ENCODE data around the gene FGGY.

DNA sequence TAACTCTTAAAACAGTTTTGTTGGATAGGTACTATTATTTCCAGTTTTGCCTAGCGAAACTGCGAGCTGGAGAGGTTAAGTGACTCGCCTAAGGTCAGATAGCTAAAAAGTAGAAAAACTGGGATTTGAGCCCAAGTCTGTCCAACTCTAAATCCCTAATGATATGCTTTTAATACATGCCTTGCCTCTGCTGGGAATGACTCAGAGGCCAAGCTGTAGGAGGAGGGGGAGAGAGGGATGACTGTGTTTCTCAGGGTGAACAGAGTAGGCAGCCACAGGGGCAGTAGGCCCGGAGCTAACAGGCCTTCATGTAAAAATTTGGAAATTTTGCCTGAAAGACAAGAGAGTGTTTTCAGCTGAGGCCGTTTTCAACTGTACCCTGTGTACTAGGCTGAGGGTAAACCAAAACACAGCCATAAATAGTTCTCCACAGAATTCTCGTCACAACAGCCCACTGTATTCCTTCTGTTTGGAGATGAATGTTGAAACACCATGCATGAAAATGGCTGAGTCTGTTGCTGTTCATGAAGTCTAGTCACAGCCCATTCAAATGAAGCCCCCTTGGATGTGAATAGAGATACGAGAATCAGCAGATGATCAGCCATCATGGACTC lies 410.4 kb downstream of the FGGY start:
- TF ChIP-seq, protein P1, sequence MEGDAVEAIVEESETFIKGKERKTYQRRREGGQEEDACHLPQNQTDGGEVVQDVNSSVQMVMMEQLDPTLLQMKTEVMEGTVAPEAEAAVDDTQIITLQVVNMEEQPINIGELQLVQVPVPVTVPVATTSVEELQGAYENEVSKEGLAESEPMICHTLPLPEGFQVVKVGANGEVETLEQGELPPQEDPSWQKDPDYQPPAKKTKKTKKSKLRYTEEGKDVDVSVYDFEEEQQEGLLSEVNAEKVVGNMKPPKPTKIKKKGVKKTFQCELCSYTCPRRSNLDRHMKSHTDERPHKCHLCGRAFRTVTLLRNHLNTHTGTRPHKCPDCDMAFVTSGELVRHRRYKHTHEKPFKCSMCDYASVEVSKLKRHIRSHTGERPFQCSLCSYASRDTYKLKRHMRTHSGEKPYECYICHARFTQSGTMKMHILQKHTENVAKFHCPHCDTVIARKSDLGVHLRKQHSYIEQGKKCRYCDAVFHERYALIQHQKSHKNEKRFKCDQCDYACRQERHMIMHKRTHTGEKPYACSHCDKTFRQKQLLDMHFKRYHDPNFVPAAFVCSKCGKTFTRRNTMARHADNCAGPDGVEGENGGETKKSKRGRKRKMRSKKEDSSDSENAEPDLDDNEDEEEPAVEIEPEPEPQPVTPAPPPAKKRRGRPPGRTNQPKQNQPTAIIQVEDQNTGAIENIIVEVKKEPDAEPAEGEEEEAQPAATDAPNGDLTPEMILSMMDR (IDR thresholded peaks at IDR 0.05): no peak
- TF ChIP-seq POLR2A (IDR thresholded peaks at IDR 0.05): no peak
